Measurements from ENCODE around the gene CBFA2T2.
"Not testable (repeated sequence)": the region's sequence is repeated elsewhere in the genome, so short reads cannot be mapped to it uniquely, and the experiment has no call there.

CBFA2T2 gene

GRCh38 chr20:33568868-33569801 lies 79.2 kb downstream of the CBFA2T2 start:
- DNase-seq (ENCODE audit: low read depth in 2 of 2) = peak; percentile 5 to 27
- H3K4me3 ChIP-seq (replicated peaks in 1 of 2; ENCODE audit: low read depth in 2 of 2, low read length in 2 of 2) = no peak overlapping the region
- TF ChIP-seq CTCF (IDR thresholded peaks at IDR 0.05; ENCODE audit: low read depth, low read length) = no peak

GRCh38 chr20:33569802-33570391 lies 80.0 kb downstream of the CBFA2T2 start:
- no peak overlapping the region for H3K4me3 ChIP-seq (replicated peaks in 1 of 2; ENCODE audit: low read depth in 2 of 2, low read length in 2 of 2)
- DNase-seq (ENCODE audit: low read depth in 2 of 2) = no peak
- TF ChIP-seq CTCF (IDR thresholded peaks at IDR 0.05; ENCODE audit: low read depth, low read length) = no peak

GRCh38 chr20:33570743-33571142 lies 80.8 kb downstream of the CBFA2T2 start:
- H3K4me3 ChIP-seq (replicated peaks in 1 of 2; ENCODE audit: low read depth in 2 of 2, low read length in 2 of 2) = no peak overlapping the region
- no peak for DNase-seq (ENCODE audit: low read depth in 2 of 2)
- no peak for TF ChIP-seq CTCF (IDR thresholded peaks at IDR 0.05; ENCODE audit: low read depth, low read length)

GRCh38 chr20:33573268-33573667 lies 83.4 kb downstream of the CBFA2T2 start:
- not testable (repeated sequence) for DNase-seq (ENCODE audit: low read depth in 2 of 2); H3K4me3 ChIP-seq (replicated peaks in 1 of 2; ENCODE audit: low read depth in 2 of 2, low read length in 2 of 2)

- no peak for TF ChIP-seq CTCF (IDR thresholded peaks at IDR 0.05; ENCODE audit: low read depth, low read length)
- DNase-seq (ENCODE audit: low read depth in 2 of 2) = peak in 1 of 2 donors; percentile 57
- no peak overlapping the region for H3K4me3 ChIP-seq (replicated peaks in 1 of 2; ENCODE audit: low read depth in 2 of 2, low read length in 2 of 2)
Observed at GRCh38 chr20:33575282-33575681, 85.4 kb downstream of the CBFA2T2 start.

- H3K4me3 ChIP-seq (replicated peaks in 1 of 2; ENCODE audit: low read depth in 2 of 2, low read length in 2 of 2) = no peak overlapping the region
- no peak for DNase-seq (ENCODE audit: low read depth in 2 of 2)
- no peak for TF ChIP-seq CTCF (IDR thresholded peaks at IDR 0.05; ENCODE audit: low read depth, low read length)
Observed at GRCh38 chr20:33576432-33577125, 86.7 kb downstream of the CBFA2T2 start.

- H3K4me3 ChIP-seq (replicated peaks in 1 of 2; ENCODE audit: low read depth in 2 of 2, low read length in 2 of 2) = no peak overlapping the region
- DNase-seq (ENCODE audit: low read depth in 2 of 2) = peak; percentile 25 to 47
- TF ChIP-seq CTCF (IDR thresholded peaks at IDR 0.05; ENCODE audit: low read depth, low read length) = no peak
Observed at GRCh38 chr20:33578510-33578909, 88.6 kb downstream of the CBFA2T2 start.
